OCI-LY1 (cell line): Measurements from ENCODE around the gene NDUFS4.
A peak's percentile ranks its signal among the peaks of the same experiment; 100 is the strongest.

Source experiments
- H2AFZ ChIP-seq: fragments of 200-600 bp; sonication (generic), shearing (Covaris generic); 2 replicates; pipeline ENCODE4 v1.6.0; 2014; ENCODE audit warnings: antibody characterized with exemption, mild to moderate bottlenecking, low read length
- H3F3A ChIP-seq: fragments of 200-600 bp; sonication (generic), shearing (Covaris generic); 2 replicates; pipeline ENCODE4 v1.6.0; 2014; ENCODE audit warnings: mild to moderate bottlenecking, antibody characterized with exemption, low read length, moderate library complexity; ENCODE audit not compliant: insufficient read depth
- H3K27ac ChIP-seq: fragments of 200-600 bp; sonication (generic); 2 replicates; pipeline ENCODE4 v1.5.1; 2014; ENCODE audit warnings: low read length, mixed run types, mild to moderate bottlenecking, low read depth; ENCODE audit not compliant: poor library complexity, severe bottlenecking
- H3K27me3 ChIP-seq: fragments of 200-600 bp; sonication (generic); 2 replicates; pipeline ENCODE4 v1.6.0; 2014; ENCODE audit warnings: antibody characterized with exemption, mild to moderate bottlenecking, low read length, moderate library complexity; ENCODE audit not compliant: insufficient read depth
- H3K36me3 ChIP-seq: fragments of 200-600 bp; sonication (generic); 2 replicates; pipeline ENCODE4 v1.6.1; 2014; ENCODE audit warnings: mild to moderate bottlenecking, antibody characterized with exemption, low read length, moderate library complexity, mixed read lengths; ENCODE audit not compliant: insufficient read depth
- H3K4me1 ChIP-seq: fragments of 200-600 bp; sonication (generic); 2 replicates; pipeline ENCODE4 v1.5.1; 2014; ENCODE audit warnings: mild to moderate bottlenecking, low read length, moderate library complexity; ENCODE audit not compliant: insufficient read depth, severe bottlenecking
- H3K4me2 ChIP-seq: fragments of 200-600 bp; sonication (generic), shearing (Covaris generic); 2 replicates; pipeline ENCODE4 v1.6.1; 2014; ENCODE audit warnings: low read length
- H3K4me3 ChIP-seq: fragments of 200-600 bp; sonication (generic); 2 replicates; pipeline ENCODE4 v1.5.1; 2014; ENCODE audit warnings: low read length, low read depth, mild to moderate bottlenecking, mixed read lengths; ENCODE audit not compliant: poor library complexity, severe bottlenecking
- H3K79me2 ChIP-seq: fragments of 200-600 bp; shearing (Covaris generic); 2 replicates; pipeline ENCODE4 v1.6.1; 2016; ENCODE audit warnings: mixed run types, low read length, mixed read lengths; ENCODE audit not compliant: insufficient read depth
- H3K9ac ChIP-seq: fragments of 200-600 bp; sonication (generic), shearing (Covaris generic); 2 replicates; pipeline ENCODE4 v1.6.1; 2014; ENCODE audit warnings: mild to moderate bottlenecking, low read length, mixed read lengths
- H3K9me2 ChIP-seq: fragments of 200-600 bp; sonication (generic), shearing (Covaris generic); 2 replicates; pipeline ENCODE4 v1.6.1; 2014; ENCODE audit warnings: low read depth, mild to moderate bottlenecking, low read length, mixed read lengths
- H3K9me3 ChIP-seq: fragments of 200-600 bp; shearing (Covaris generic); 2 replicates; pipeline ENCODE4 v1.6.1; 2014; ENCODE audit warnings: low read length, mixed read lengths
- H4K20me1 ChIP-seq: fragments of 200-600 bp; sonication (generic), shearing (Covaris generic); 2 replicates; pipeline ENCODE4 v1.6.0; 2016; ENCODE audit warnings: mild to moderate bottlenecking, low read length; ENCODE audit not compliant: insufficient read depth
- CTCF ChIP-seq: fragments of 200-600 bp; sonication (generic), shearing (Covaris generic); IDR thresholded peaks from 2 replicates; pipeline ENCODE4 v1.5.1; 2017; ENCODE audit warnings: mild to moderate bottlenecking, antibody characterized with exemption, low read length, moderate library complexity, mixed read lengths
- EZH2 ChIP-seq: fragments of 200-600 bp; sonication (generic), shearing (Covaris generic); IDR thresholded peaks from 2 replicates; pipeline ENCODE4 v1.8.0; 2017; ENCODE audit warnings: borderline replicate concordance, mixed run types, mild to moderate bottlenecking, antibody characterized with exemption, low read length, moderate library complexity, mixed read lengths

The NDUFS4 gene

GRCh38 chr5:53560506-53561191, at the start of gene NDUFS4:
Gene NDUFS4 (plus strand): TSS chr5:53560639. CDS start chr5:53560663, 24 bp downstream.
- Histone ChIP-seq H3K27ac (peak within 1 kb of the TSS; percentile 69), H3K9ac (peak within 1 kb of the TSS; percentile 93), H3K79me2 (peaks cover 32% of the 10 kb centered on the region), H3K4me3 (peak within 1 kb of the TSS; percentile 92), H3K4me2 (peak within 1 kb of the TSS; percentile 92), H3K9me3 (peaks cover 5% of the 10 kb centered on the region), H3K9me2 (no peaks in the 10 kb centered on the region), H3K4me1 (peaks cover 22% of the 10 kb centered on the region), H3F3A (no peaks in the 10 kb centered on the region), H3K27me3 (no peaks in the 10 kb centered on the region), H3K36me3 (no peaks in the 10 kb centered on the region; the same call in 1 of the 2 replicates), H2AFZ (peak within 1 kb of the TSS; percentile 99), H4K20me1 (no peaks in the 10 kb centered on the region)
- TF ChIP-seq EZH2 (no peak), CTCF (no peak)

- Histone ChIP-seq H3K27ac (no peak overlapping the region), H3K27me3 (no peaks in the 10 kb centered on the region), H3K79me2 (no peaks in the 10 kb centered on the region), H3K9ac (no peak overlapping the region), H4K20me1 (no peaks in the 10 kb centered on the region), H3K4me1 (no peaks in the 10 kb centered on the region), H3K4me3 (no peak overlapping the region), H3K4me2 (no peak overlapping the region), H3K9me3 (peaks cover 3% of the 10 kb centered on the region; the same call in 1 of the 2 replicates), H3K9me2 (no peaks in the 10 kb centered on the region), H3F3A (no peaks in the 10 kb centered on the region), H3K36me3 (no peaks in the 10 kb centered on the region), H2AFZ (no peak overlapping the region)
- TF ChIP-seq EZH2 (no peak), CTCF (no peak)
Measured at GRCh38 chr5:53512539-53512938, 47.9 kb upstream of the NDUFS4 start.

GRCh38 chr5:53515988-53516387, 44.5 kb upstream of the NDUFS4 start:
- Histone ChIP-seq H3K9me3 (no peaks in the 10 kb centered on the region), H3K4me1 (no peaks in the 10 kb centered on the region), H3K27me3 (no peaks in the 10 kb centered on the region), H2AFZ (no peak overlapping the region), H3K36me3 (no peaks in the 10 kb centered on the region), H3K4me2 (no peak overlapping the region), H3K79me2 (no peaks in the 10 kb centered on the region), H3F3A (no peaks in the 10 kb centered on the region), H3K27ac (no peak overlapping the region), H3K9ac (no peak overlapping the region), H3K4me3 (no peak overlapping the region), H4K20me1 (no peaks in the 10 kb centered on the region), H3K9me2 (no peaks in the 10 kb centered on the region)
- TF ChIP-seq EZH2 = no peak
- no peak for TF ChIP-seq CTCF
